GOT3 (cell line): ENCODE results near the gene ZBED4.

ENCODE experiments used
- DNase-seq: peaks from one replicate; lab custom pipeline; 2025; ENCODE audit warnings: mixed read lengths; lab: John Stamatoyannopoulos, UW

The ZBED4 gene

GRCh38 chr22:49825944-49826602 lies 27.6 kb upstream of the ZBED4 start:
- DNase-seq: no peak

GRCh38 chr22:49826603-49827270 lies 26.9 kb upstream of the ZBED4 start:
- no peak for DNase-seq

DNA sequence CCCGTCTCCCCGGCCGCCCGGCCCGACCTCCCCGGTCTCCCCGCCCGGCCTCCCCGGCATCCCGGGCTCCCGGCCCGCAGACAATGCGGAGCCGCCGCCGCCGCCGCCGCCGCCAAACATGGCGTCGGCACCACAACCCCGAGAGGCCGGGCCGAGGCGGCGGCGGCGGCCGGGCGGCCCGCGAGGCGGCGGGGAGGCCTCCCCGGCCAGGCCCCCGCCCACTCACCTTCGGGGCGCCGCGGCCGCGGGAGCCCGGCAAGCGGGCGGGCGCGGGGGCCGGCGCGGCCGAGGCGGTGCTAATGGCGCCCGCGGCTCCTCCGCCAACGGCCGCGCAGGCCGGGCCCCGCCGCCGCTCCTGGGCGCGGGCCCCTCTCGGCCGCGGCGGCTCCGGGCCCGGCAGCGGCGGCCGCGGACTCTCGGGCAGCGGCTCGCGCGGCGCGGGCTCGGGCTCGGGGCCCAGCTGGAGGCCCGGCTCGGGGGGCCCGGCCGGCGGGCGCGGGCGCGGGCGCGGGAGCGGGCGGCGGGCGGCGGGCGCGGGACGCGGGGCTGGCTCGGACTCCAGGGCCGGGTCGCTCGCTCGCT lies 26.3 kb upstream of the ZBED4 start:
- DNase-seq: no peak

- no peak for DNase-seq
These were observed 25.6 kb upstream of the ZBED4 start, which contains the start of gene BRD1 for GRCh38 chr22:49827853-49828598. BRD1 (minus strand) TSS chr22:49827873; CDS start chr22:49824317, 3,556 bp downstream.

GRCh38 chr22:49828599-49828965 lies 25.1 kb upstream of the ZBED4 start:
- DNase-seq: no peak

GRCh38 chr22:49829044-49829853 lies 24.4 kb upstream of the ZBED4 start:
- DNase-seq: no peak

GRCh38 chr22:49833340-49834007 lies 20.2 kb upstream of the ZBED4 start:
- no peak for DNase-seq

DNA sequence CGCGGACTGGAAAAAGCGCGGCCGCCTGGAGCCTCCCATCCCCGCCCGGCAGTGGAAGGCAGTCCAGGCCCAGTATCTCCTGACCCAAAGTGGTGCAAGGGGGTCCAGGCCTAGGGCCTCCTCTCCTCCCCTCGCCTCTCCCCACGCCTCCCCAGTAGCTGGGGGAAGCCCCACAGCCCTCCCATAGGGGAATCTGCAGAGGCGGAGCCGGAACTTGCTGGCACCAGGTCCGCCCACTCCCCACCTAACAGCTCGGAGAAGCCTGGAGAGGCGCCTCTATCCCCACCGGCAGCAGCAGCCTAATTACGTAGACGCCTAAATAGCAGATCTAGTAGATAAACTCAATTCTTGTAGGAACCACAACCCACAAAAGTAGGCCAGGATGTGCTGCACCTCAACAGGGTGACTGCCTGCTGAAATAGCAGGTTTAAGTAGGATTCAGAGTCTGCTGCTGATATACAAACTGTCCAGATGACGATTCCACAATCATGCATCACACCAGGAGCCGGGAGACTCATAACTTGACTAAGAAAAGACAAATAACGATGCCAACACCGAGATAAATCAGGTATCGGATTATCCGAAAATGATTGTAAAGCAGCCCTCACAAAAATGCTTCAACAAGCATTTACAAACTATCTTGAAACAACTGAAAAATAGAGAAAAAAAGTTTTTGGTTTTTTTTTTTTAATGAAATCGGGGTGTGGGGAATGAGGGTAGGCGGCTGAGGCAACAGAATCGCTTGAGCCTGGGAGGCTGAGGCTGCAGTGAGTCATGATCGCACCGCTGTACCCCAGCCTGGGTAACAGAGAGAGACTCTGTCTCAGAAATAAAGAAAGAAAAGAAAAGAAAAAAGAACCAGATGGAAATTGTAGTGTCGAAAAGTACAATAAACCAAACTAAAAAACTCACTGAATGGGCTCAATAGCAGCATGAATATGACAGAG lies 14.6 kb upstream of the ZBED4 start:
- no peak for DNase-seq

GRCh38 chr22:49845241-49845640 lies 8.4 kb upstream of the ZBED4 start:
- DNase-seq: no peak

GRCh38 chr22:49845666-49846459 lies 7.8 kb upstream of the ZBED4 start:
- DNase-seq: no peak

DNA sequence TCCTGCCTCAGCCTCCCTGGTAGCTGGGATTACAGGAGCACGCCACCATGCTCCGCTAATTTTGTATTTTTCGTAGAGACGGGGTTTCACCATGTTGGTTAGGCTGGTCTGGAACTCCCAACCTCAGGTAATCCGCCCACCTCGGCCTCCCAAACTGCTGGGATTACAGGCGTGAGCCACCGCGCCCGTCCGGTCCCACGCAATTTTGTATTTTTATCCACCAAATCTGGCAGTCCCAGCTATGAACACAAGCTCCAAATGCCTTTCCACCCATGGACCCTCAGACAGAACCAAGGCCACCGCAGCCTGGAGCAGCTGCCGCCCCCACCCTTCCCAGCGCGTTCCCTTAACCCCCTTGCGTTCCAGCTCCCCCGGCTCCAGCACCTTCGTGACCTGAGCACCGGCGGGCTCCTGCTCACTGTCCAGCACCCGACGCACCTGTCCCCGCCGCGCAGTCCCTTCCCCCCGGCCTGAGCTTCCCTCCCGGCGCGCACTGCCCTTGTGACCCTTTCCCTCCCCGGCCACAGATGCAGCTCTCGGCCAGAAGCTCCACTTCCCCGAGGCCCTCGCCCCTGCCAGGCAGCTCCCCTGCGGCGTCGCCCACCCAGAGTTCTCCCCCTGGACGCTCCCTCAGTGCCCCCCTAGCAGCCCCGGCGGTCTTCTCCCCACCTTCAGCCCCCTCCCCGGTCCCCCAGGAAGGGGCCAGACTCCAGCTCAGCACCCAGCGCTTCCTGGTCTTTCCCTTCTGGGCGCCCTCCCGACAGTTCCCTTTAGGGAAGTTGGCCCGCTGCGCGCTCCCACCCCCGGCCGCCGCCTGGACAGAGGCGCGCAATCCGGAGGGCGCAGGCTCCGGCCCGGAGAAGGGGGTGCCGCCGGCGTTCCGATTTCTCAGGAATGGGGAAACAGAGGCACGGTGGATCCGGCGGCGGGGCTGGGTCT lies 5.6 kb upstream of the ZBED4 start:
- DNase-seq: no peak

DNA sequence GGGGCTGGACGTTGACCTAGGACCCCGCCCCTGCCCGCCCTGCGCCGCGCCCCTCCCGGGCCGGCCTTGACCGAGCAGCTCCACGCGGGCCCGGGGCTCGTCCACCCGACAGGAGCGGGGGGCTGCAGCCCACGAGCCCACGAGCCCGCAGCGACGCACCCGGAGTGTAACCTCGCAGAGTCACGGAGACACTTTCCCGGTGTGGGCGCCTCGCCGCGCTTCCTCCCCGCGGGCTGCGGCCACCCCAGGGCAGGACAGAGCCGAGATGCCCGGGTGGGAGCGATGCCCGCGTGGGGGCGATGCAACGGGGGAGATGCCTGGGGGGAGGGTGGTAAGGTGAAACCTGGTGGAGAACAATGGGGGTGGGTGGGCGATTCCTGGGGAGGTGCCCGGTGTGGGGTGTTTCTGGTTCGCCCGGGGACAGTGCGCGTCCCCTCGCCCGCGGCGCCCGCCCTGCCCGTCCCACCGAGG lies 4.9 kb upstream of the ZBED4 start:
- no peak for DNase-seq

- DNase-seq: no peak
These were observed 4.3 kb upstream of the ZBED4 start for GRCh38 chr22:49849161-49850020.

DNA sequence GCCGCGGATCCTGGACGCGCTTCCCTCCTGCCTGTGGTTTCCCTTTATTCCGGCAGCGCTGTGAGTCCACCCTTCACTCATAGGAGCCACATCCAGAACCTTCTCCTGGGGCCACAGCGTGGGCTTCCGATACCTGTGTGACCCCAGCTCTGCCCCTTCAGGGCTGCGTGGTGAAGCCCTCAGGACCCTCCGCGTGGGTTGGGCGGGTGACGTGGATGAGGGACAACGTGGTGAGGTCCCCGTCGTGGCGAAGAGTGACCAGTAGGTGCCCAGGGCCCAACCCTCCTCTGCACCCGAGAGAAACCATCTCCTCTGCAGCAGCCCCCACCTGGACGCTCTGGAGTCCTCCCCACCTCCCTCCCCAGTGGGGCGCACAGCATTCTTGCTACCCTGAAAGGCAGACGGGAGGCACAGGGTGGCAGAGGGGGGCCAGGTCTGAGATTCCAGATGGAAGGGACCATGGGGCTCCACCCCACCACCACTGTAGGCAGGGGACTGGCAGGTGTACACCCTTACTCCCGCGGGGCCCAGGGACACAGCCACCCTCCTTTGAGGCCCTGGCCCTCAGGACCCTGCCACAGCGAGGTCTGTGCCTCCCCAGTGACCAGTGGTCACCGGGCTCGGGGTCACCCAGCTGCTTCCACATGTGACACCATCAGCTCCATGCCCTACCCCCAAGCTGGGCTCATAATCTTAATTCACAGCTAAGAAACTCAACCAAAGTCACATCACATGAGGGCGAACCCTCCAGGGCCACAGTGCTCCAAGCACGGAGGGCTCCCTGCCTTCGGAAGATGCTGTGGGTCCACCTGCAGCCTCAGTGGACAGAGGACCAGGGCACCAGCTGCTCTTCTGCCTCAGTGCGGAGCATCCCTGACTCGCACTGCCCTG lies 3.4 kb upstream of the ZBED4 start:
- DNase-seq: no peak

GRCh38 chr22:49850959-49851802 lies 2.5 kb upstream of the ZBED4 start:
- DNase-seq: no peak
